ENCODE results near the gene CRCP.
A peak's percentile ranks its signal among the peaks of the same experiment; 100 is the strongest.
"Not testable (repeated sequence)": the region's sequence is repeated elsewhere in the genome, so short reads cannot be mapped to it uniquely, and the experiment has no call there.

The CRCP gene

DNA sequence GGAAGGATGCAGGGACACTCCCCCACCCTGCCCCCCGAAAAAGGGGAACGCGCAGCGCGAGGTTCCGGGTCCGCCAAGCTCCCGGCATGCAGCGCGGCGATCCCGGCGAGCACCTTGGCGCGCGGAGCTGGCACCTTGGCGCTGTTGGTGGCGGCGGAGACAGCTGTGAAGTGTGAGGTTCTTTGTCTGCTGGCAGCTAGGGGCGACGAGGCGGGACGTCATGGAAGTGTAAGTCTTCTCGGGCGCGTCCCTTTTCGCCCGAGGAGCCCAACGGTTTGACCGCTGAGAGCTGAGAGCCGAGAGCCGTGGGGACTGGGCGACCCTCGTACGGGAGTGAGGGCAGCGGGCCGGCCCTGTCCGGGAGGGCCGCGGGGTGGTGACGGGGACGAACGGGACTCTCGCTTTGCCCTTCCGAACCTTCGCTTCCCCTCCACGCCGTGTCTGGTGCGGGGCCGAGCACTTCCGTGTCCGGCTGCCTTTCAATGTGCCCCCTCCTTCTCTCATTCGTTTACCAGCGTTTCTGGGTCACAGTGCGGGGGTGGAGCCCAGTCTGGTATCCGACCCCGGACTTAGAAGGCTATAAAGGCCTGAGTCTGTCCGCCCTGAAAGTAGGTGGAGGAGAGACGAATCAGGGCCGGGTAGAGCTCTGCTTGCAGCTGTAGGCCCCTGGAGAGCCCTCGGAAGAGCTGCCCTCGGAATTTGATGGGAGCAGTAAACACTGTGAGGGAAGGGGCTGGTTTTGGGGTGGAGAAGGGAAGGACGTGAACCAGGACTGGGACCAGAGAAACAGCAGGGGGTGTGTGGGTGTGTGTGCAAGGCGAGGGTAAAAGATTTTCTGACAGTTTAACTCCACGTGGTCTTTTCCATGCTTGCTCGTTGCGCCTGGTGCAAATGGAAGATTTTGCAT lies at the start of gene CRCP:
Gene CRCP, plus strand, starts transcription at position 105 of the 907 bp plus-strand sequence. Its CDS starts 116 bp downstream, at position 221.
- peak; percentile 34 for DNase-seq

DNA sequence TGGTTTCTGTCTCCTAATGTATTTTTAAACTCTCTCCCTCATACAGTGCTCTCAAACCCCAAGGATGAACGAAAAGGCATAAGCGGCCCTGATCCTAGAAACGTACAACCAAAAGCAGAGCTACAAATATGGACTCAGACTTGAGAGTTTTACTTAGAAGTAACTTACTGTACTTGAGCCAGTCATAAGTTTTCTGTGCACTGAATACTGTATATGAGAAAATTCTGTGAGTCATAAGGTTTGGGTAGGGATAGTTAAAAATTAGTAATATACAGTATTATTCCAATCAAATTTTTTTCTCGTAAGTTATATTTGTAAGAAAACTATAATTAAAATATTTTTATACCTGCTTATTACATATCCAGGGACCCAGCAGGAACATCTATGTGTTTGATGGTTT lies 44.9 kb upstream of the CRCP start:
- no peak for DNase-seq

DNA sequence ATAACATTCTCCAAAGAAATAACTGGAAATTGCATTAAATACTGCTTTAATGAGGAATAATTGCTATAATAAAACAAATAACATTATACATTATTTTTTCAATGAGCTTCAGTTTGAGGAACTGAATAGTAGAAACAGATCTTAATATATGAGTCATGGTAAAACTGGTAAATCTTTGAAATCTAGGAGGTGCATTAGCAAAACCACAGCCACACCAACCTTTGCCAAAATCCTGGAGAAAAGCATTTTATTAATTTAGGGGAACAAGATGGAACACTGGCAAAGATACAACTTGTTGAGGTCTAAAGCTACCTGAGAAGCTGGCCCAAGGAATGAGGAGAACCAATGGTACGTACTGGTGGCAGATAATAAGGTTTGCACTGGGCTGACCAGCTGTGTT lies 44.4 kb upstream of the CRCP start:
- no peak for DNase-seq

DNA sequence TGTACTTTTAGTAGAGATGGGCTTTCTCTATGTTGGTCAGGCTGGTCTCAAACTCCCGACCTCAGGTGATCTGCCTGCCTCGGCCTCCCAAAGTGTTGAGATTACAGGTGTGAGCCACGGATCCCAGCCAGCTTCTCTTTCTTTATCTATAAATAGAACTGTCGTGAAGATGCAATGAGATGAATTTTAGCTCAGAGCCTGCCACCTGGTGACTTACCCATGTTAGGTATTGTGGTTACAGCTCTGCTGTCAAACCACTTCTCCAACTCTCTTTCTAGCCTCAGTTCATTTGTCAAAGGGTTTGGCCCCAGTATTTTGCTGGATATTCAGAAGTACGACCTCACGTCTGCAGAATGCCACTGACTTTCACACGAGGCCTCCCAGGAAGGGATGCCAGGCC lies 42.4 kb upstream of the CRCP start:
- not testable (repeated sequence) for DNase-seq

DNA sequence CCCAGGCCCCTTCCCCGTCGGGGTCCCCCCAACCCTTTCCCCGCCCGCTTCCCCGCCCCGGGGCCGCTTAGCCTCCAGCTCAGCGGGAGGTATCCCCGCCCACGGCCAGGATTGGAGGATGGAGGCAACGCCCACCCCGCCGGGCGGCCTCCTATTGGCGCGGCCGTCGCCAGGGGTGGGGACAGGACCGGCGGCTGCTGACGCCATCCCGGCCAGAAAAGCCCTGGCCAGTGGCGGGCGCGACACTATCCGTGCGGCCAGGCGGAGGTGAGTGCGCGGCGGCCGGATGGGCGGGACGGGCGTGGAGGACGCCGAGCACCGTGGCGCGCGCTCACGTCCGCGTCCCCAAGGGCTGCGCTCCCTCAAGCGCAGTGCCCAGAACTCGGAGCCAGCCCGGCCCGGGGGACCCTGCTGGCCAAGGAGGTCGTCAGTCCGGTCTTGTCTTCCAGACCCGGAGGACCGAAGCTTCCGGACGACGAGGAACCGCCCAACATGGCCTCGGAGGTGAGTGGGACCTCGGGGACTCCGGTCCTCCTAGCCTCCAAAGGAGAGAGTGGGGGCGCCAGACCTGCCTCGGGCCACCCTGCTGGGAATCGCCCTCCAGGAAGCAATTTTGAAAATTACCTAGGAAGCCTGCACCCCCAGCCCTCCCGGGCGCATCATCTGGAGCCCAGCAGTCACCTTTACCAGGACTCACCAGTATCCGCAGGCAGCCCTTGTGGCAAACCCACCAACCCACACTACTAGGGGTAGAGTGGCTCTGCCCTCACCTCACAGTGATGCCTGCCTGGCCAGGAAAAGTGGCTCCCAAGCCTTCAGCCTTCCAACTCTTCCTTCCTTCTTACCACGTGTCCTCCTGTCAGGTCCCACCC lies 38.8 kb upstream of the CRCP start, which contains the start of gene ASL:
Gene ASL, plus strand, starts transcription at position 230 of the 872 bp plus-strand sequence. Its CDS starts 263 bp downstream, at position 493.
- peak; percentile 79 for DNase-seq

DNA sequence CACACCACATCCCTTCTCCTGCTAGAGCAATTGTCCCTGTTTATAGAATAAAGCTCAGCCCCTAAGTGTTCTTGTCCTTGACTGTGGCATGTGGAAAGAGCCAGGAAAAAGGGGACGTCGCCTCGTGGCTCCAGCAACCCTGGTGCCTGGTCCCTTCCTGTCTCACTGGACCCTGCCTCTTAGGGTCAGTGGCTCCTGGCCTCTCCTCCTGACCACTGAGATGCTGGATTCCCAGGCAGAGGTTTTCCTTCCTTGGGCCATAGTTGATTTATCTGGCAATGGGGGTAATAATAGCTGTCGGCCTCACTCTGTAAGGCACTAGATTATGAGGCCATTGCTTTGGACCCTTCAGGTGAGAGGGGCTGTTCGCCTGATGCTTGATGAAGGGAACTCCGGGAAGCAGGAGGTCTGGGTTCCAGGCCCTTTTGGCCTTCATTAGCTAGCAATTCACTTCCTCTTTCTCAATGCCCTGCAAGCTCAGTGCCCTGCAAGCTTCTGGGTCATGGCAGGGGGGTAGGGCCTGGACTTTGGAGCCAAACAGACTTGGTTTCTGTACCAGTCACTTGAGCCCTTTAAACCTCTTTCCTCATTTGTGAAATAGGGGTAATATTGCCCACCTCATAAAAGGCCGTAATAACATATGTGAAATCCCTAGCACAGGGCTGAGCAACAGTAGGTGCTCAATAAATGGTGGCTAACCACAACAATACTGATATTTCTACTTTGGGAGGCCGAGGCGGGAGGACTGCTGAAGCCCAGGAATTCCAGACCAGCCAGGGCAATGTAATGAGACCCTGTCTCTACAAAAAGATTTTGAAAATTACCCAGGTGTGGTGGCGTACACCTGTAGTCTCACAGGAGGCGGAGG lies 38.0 kb upstream of the CRCP start:
- DNase-seq, result no peak

DNA sequence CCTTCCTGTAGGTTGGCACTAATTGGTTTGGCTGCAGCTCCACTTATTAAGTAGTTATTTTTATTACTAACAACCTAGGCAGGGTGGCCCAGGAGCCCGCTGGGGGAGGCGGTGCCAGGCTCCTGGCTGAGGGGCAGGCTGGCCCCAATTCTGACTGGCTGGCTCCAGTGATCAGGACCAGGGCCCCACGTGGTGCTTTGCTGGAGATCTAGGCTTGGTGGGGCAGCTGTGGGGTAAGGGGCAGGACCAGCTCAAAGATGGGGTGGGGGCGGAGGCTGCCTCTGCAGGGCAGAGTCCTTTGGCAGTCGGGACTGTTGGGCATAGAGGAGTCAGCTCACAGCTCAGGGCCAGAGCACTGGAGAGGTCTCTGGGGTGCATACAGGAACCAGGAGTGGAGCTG lies 36.6 kb upstream of the CRCP start:
- no peak for DNase-seq

DNA sequence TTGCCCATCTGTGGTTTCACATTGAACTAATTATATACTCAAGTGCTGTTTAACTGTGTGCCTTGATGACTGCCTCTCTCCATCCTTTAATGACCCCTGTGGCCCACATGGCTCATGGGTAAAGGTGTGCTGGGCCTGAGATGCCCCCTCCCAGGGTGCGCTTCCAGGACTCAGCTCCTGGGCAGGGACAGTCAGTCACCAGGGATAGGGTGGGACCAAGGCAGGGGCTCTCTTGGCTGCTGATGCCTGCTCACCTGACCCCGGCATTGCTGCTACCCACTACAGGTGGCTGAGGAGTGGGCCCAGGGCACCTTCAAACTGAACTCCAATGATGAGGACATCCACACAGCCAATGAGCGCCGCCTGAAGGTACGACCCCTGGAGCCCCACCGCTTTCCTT lies 32.6 kb upstream of the CRCP start:
- no peak for DNase-seq

DNA sequence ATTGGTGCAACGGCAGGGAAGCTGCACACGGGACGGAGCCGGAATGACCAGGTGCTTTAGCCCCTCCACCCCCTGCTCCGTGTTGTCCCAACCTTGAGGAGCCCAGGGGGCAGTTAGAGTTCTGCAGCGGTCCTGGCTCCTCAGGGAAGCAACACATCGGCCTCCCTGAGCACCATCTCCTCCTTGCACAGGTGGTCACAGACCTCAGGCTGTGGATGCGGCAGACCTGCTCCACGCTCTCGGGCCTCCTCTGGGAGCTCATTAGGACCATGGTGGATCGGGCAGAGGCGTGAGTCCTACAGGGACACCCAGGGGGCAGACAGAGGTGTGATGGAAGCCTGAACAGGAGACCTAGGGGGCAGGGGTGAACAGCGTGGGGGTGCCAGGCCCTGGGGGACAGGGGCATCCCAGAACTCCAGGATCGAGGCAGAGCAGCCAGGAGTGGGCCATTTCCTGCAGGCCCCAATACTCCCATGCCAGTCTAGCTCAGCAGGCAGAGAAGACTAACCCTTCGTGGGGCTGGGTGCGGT lies 31.7 kb upstream of the CRCP start:
- no peak for DNase-seq

DNA sequence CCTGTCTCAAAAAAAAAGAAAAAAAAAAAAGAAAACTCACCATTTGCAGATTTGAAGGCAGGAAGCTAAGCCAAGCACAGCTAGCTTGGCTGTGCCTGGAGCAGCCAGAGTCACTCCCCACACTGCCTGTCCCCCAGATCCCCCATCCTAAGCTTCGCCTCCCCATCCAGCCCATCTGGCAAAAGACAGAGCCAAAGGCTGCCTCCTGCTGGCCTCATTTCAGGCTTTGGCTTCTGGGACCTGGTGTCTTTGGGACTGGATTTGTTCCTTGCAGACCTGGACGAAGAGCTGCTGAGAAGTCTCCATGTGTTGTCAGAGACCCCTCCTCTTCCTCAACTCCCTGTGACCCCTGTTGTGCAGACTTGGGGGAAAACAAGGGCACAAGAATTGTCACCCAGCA lies 31.0 kb upstream of the CRCP start:
- no peak for DNase-seq

DNA sequence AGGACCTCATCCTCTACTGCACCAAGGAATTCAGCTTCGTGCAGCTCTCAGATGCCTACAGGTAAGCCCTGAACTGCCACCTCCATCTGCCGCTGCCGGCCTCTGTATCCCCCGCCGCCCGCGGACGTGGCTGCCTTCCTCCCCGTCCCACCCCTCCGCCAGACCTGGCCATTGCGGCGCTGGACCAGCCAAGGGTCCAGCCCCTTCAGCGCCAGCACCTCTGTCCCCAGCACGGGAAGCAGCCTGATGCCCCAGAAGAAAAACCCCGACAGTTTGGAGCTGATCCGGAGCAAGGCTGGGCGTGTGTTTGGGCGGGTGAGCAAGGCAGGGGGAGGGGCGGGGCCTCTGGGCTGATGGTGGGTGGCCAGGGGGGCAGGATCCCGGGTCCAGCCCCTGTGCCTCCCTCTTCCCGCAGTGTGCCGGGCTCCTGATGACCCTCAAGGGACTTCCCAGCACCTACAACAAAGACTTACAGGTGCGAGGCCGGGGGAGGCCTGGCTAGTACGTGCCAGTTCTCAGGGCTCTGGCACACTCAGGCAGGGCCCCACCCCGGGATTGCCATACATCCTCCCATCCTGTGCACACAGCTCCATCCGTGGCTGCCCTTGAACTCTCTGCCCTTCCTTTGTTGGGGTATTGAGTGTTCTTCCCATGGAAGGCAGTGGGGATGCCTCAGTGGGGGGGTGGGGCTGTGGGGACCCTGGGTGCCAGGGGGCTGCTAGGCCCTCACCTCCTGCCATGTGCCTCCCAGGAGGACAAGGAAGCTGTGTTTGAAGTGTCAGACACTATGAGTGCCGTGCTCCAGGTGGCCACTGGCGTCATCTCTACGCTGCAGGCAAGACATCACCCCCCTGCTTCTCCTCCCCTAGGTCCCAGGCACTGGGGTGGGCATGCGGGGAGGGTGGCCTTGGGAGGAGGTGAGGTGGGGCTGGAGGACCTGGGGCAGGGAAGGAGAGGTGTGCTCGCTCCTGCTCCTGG lies 25.5 kb upstream of the CRCP start:
- DNase-seq, result no peak

DNA sequence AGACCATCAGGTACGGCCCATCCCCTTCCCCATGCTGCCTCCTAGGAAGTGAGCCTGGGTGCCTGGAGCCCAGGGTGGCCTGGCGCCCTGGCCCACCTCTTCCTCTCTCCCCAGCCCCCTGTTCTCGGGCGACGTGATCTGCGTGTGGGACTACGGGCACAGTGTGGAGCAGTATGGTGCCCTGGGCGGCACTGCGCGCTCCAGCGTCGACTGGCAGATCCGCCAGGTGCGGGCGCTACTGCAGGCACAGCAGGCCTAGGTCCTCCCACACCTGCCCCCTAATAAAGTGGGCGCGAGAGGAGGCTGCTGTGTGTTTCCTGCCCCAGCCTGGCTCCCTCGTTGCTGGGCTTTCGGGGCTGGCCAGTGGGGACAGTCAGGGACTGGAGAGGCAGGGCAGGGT lies 22.0 kb upstream of the CRCP start:
- no peak for DNase-seq

DNA sequence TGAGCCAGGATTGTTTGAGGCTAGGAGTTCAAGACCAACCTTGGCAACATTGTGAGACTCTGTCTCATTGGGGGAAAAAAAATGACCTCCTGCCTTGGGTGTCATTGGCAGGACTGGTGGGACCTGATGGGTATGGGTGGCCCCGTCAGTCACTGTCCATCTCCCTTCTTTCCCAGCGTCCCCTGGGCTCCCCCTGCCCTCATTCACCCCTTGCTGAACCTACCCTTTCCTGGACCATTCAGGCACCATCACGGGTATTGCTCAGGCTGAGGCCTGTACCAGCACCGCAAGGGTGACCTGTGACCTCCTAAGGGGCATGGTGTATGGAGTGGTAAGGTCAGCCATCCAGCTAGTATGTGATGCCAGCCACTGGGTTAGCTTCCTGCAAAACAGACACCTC lies 19.6 kb upstream of the CRCP start:
- DNase-seq, result no peak

DNA sequence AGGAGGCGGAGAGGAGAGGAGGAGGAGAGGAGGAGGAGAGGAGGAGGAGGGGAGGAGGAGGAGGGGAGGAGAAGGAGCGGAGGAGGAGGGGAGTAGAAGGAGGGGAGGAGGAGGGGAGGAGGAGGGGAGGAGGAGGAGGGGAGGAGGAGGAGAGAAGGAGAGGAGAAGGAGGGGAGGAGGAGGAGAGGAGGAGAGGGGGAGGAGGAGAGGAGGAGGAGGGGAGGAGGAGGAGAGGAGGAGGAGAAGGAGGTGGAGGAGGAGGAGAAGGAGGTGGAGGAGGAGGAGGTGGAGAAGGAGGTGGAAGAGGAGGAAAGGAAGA lies 15.5 kb upstream of the CRCP start:
- no peak for DNase-seq

DNA sequence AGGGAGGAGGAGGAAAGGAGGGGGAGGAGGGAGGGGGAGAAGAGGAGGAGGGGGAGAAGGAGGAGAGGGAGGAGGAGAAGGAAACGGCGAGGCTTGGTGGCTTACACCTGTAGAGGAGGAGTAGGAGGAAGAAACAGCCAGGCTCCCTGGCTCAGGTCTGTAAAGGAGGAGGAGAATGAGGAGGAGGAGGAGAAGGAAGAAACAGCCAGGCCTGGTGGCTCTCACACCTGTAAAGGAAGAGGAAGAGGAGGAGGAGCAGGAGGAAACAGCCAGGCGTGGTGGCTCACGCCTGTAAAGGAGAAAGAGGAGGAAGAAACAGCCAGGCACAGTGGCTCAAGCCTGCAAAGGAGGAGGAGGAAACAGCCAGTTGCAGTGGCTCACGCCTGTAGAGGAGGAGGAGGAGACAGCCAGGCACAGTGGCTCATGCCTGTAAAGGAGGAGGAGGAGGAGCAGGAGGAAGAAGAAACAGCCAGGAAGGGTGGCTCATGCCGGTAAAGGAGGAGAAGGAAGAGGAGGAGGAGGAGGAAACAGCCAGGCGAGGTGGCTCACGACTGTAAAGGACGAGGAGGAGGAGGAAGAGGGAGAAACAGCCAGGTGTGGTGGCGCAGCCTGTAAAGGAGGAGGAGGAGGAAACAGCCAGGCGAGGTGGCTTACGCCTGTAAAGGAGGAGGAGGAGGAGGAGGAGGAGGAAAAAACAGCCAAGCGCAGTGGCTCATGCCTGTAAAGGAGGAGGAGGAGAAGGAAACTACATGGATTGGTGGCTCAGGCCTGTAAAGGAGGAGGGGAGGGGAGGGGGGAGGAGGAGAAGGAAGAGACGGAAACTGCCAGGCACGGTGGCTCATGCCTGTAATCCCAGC lies 14.9 kb upstream of the CRCP start:
- peak; percentile 60 for DNase-seq

DNA sequence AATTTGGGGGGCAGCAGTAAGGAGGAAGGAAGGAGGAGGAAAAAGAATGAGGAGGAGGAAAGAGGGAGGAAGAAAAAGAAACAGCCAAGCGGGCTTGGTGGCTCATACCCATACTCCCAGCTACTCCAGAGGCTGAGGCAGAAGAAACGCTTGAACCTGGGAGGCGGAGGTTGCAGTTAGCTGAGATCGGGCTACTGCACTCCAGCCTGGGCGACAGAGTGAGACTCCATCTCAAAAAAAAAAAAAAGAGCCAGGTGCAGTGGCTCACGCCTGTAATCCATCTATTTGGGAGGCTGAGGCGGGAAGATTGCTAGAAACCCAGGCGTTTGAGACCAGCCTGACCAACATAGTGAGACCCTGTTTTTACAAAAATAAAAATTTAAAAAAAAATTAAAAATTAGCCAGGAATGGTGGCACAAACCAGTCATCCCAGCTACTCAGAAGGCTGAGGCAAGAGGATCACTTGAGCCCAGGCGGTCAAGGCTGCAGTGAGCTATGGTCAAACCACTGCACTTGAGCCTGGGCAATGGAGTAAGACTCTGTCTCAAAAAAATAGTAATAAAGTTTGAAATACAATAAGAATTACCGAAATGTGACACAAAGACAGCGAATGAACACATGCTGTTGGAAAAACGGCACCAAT lies 14.1 kb upstream of the CRCP start:
- DNase-seq, result no peak

DNA sequence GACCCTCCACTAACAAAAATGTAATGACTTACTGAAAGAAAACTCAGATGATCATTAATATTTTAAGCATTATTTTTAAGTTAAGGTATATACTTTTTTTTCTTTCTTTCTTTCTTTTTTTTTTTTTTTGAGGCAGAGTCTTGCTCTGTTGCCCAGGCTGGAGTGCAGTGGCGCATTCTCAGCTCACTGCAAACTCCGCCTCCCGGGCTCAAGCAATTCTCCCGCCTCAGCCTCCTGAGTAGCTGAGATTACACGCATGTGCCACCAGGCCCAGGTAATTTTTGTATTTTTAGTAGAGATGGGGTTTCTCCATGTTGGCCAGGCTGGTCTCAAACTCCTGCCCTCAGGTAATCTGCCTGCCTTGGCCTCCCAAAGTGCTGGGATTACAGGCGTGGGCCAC lies 12.5 kb upstream of the CRCP start:
- DNase-seq, result not testable (repeated sequence)

DNA sequence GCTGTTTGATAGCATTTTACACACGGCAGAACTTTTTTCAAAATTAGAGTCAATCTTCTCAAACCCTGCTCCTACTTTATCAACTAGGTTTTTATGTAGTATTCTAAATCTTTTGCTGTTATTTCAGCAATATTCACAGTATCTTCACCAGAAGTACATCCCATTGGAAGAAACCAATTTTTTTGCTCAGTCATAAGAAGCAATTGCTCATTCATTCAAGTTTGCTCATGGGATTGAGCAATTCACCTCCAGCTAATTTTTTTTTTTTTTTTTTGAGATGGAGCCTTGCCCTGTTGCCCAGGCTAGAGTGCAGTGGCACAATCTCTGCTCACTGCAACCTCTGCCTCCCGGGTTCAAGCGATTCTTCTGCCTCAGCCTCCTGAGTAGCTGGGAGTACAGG lies 10.7 kb upstream of the CRCP start:
- DNase-seq, result not testable (repeated sequence)

DNA sequence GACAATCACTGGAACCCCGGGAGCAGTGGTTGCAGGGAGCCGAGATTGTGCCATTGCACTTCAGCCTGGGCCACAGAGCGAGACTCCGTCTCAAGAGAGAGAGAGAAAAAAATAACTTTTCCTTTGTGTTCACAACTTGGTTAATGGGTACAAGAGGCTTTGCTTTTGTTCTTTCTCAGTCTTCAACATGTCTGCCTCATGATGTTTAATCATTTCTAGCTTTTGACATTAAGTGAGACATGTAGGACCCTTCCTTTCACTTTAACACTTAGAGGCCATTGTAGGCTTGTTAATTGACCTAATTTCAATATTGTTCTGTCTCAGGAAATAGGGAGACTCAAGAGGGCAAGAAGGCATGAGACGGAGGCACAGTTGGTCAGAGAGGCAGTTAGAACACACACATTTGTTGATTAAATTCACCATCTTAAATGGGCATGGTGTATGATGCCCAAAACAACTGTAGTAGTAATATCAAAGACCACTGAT lies 9.3 kb upstream of the CRCP start:
- no peak for DNase-seq

DNA sequence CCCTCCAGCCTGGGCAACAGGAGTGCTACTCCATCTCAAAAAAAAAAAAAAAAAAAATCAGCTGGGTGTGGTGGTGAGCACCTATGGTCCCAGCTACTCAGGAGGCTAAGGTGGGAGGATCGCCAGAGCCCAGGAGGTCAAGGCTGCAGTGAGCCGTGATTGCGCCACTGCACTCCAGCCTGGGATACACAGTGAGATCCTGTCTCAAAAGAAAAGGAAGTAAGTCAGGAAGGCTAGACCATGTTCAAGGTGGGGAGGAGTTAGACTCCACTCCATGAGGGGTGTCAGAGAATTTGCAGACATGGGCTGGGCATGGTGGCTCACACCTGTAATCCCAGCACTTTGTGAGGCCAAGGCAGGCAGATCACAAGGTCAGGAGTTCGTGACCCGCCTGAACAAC lies 6.2 kb upstream of the CRCP start:
- not testable (repeated sequence) for DNase-seq

All from NCI-H510A treated with DMSO at 0.1 percent for 48 hours (cell line).